HG03060 (cell line): Measurements from ENCODE around the gene CPNE7.
A peak's percentile ranks its signal among the peaks of the same experiment; 100 is the strongest.

ENCODE experiments used
- ATAC-seq: cut with Tn5 transposase; IDR thresholded peaks from one replicate; pipeline ENCODE4 v1.9.1; 2021; ENCODE audit warnings: low read depth, moderate number of reproducible peaks; ENCODE audit not compliant: unreplicated experiment

The CPNE7 gene

GRCh38 chr16:89548344-89549006, 27.1 kb upstream of the CPNE7 start:
- ATAC-seq = no peak

DNA sequence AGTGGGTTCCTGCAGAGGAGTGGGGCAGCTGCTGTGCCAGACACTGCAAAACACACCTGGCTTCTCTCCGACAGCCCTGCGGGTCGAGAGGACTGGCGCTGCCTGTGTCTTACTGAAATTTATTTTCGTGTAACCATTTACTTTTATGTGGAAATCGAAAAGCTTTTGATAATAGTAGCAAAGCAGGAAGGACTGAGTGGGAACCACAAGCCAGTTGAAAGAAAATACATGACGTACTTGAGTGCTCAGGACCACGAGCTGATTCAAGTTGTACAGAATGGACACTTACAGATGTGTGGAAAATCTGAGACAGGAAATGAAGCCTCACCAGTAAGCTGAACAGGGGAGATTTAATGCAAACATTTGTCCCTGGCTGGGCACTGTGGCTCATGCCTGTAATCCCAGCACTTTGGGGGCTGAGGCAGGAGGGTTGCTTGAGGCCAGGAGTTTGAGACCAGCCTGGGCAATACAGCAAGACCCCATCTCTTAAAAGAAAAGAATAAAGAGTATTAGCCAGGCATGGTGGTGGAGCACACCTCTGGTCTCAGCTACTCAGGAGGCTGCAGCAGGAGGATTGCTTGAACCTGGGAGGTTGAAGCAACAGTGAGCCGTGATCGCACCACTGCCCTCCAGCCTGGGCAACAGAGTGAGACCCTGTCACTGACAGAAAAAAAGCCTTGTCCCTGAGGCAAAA, 26.4 kb upstream of the CPNE7 start:
- ATAC-seq = no peak

DNA sequence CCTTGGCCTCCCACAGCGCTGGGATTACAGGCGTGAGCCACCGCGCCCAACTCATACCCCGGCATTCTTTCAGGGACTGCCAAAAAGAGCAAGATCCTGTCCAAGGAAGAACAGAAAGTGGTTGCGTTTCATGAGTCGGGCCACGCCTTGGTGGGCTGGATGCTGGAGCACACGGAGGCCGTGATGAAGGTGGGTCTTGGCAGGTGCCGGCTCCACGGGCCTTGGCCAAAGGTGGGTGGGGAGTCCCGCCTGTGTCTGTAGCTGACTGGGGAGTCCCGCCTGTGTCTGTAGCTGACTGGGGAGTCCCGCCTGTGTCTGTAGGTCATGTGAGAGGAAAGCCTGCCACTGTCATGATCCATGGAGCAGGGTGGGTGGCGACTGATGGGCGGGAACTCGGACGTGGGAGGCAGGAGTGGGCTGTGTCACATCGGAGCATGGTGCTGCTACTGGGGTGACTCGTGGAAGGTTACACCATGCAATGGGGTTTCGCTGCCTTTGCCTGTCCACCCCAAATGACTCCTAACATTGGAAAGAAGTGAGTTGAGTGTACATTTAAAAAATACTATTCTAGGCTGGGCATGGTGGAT, 25.0 kb upstream of the CPNE7 start:
- no peak for ATAC-seq

GRCh38 chr16:89552329-89552728, 23.2 kb upstream of the CPNE7 start:
- no peak for ATAC-seq

- no peak for ATAC-seq
Observed at GRCh38 chr16:89552913-89553312, 22.6 kb upstream of the CPNE7 start.

GRCh38 chr16:89553733-89554132, 21.8 kb upstream of the CPNE7 start:
- no peak for ATAC-seq

- ATAC-seq = no peak
Observed at GRCh38 chr16:89554343-89554742, 21.2 kb upstream of the CPNE7 start.

DNA sequence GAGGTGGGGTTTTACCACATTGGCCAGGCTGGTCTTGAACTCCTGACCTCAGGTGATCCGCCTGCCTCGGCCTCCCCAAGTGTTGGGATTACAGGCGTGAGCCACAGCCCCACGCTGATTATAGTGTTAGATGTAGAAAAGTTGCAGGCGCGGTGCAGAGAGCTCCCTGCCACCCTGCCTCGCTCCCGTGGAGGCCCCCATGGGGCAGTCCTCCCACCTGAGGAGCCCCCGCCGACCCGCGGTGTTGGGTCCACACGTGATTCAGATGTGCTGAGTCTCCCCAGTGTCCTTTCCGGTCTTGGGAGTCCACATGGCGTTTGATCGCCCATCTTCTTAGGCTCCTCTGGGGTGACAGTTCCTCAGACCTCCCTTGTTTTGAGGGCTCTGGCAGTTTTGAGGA, 20.3 kb upstream of the CPNE7 start:
- no peak for ATAC-seq

DNA sequence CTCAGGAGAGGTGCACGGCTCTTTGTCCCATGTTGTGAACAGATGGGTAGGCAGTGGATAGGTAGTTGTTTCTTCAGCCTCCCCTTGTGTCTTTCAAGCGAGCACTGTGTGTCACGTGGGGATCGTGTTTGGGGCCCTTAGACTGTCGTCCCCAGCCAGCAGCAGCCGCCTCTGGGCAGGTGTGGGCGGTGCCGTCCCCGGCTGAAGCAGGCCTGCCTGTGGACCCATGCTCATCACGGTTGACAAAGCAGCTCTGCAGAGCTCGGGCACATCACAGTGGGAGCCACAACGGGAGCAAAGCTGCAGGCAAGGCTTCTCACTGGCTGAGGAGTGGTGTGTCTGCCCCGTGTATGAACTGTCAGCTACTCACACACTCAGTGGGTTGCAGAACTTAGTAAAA, 19.8 kb upstream of the CPNE7 start:
- ATAC-seq = no peak

- ATAC-seq = no peak
Observed at GRCh38 chr16:89556750-89557689, 18.5 kb upstream of the CPNE7 start.

GRCh38 chr16:89557690-89558490, 17.7 kb upstream of the CPNE7 start:
- ATAC-seq = no peak

- ATAC-seq = peak; percentile 65
Observed at GRCh38 chr16:89560378-89561141, 15.0 kb upstream of the CPNE7 start, which contains the start of gene RPL13. Gene RPL13 (plus strand): TSS chr16:89560682. CDS start chr16:89560960, 278 bp downstream.

- ATAC-seq = no peak
Observed at GRCh38 chr16:89561142-89561883, 14.2 kb upstream of the CPNE7 start.

- ATAC-seq = no peak
Observed at GRCh38 chr16:89561884-89562599, 13.5 kb upstream of the CPNE7 start.

GRCh38 chr16:89562939-89563338, 12.6 kb upstream of the CPNE7 start:
- no peak for ATAC-seq

DNA sequence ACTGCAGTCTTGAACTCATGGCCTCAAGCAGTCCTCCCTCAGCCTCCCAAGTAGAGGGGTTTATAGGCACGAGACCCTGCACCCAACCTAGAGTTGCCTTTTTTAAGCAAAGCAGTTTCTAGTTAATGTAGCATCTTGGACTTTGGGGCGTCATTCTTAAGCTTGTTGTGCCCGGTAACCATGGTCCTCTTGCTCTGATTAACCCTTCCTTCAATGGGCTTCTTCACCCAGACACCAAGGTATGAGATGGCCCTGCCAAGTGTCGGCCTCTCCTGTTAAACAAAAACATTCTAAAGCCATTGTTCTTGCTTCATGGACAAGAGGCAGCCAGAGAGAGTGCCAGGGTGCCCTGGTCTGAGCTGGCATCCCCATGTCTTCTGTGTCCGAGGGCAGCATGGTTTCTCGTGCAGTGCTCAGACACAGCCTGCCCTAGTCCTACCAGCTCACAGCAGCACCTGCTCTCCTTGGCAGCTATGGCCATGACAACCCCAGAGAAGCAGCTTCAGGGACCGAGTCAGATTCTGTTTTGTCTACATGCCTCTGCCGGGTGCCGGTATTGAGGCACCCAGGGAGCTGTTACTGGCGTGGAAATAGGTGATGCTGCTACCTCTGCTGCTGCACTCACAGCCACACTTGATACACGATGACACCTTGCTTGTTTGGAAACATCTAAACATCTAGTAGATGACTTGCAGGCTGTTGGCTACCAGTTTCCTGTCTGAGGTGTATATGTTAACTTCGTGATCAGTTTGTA, 11.7 kb upstream of the CPNE7 start:
- no peak for ATAC-seq
